ENCODE data around the gene SPRN.
"Not testable (repeated sequence)": the region's sequence is repeated elsewhere in the genome, so short reads cannot be mapped to it uniquely, and the experiment has no call there.

The SPRN gene

DNA sequence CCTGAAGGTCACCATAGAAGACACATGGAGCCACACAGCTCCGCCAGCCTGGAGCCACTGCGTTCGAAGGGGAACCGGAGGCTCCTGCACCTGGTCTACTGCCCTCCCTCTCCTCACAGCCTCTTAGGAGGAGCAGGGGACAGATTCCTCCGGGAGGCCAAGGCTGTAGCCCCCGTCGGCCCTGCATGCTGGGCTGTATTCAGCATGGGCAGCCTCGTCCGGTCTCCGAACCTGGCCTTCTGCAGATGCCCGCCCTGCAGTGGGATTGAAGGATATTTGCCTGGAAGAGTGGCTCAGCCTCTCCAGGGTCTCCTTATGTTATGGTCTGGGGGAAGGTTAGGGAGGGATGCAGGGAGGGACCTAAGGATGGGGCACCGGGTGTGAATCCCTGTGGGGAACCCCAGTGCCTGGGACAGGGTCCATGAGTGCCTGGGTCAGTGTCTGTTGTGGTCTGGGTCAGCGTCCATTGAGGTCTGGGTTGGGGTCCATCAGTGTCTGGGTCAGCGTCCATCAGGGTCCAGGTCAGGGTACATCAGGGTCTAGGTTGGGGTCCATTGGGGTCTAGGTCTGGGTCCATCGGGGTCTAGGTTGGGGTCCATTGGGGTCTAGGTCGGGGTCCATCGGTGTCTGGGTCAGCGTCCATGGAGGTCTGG lies 16.3 kb upstream of the SPRN start:
- no peak for DNase-seq (ENCODE audit: low read depth in 2 of 3, low spot score in 2 of 3)

DNA sequence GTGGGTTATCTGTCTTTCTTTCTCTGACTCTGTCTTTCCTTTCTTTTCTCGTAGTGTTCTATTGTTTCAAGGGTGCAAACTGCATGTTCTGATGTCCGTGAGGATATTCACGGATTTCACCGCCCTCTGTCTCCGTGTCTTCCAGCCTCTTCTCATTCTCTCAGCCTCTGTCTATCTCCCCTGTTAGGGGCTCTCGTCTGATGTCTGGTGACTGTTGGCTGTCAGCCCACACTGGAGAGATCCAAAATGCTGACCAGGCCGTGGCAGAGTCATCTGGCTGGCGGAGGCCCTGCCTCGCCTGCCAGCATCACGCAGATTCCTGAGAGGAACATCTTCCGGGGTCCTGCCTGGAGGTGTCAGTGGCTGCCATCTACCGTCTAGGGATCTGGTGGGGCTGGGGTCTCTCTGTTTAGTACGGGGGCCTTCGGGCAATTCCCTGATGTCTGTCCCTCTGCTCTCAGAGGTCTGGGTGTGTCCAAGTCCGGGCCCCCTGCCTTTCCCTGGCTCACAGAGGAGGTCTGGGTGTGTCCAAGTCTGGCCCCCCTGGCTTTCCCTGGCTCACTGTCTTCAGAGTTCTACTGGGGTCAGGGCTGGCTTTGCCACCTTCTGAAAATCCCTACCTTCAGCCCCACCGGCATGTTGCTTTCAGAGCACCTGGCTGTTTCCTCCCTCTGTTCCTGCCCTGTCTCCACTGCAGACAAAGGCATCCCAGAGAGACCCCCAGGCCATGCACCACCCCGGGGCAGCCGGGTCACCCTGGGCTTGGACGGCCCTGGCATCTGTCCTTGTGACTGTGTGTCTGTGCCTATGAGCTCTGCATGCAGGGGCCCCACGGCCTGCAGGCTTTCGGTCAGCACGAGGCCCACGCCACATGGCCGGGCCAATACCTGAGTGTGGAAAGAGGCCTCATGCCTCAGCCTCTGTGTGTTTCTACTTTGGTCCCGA lies 15.4 kb upstream of the SPRN start:
- no peak for DNase-seq (ENCODE audit: low read depth in 2 of 3, low spot score in 2 of 3)

DNA sequence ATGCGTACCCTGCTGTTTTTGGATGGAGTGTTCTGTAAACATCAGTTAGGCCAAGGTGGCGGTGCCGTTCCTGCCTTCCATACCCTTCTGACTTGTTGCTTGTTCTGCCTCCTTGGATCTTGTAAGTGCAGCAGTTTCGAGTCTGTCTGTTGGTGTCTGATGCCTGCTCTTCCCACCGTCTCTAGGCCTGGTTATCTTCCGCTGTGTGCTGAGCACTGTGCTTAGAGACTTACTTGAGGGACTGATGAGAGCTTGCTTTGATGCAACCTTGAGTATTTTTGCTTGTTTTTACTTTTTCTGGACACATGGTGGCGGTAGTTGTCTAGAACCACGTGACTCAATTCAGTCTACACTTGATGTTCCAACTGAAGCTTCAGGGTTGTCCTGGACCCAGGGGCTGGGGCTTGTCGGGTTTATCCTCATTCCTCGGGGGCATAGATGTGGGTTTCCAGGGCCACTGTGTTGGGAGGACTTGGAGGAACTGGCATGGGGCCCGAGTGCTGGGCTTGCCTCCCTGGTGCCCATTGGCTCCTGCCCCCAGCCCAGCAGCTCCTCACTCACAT lies 14.4 kb upstream of the SPRN start:
- DNase-seq (ENCODE audit: low read depth in 2 of 3, low spot score in 2 of 3) = no peak

DNA sequence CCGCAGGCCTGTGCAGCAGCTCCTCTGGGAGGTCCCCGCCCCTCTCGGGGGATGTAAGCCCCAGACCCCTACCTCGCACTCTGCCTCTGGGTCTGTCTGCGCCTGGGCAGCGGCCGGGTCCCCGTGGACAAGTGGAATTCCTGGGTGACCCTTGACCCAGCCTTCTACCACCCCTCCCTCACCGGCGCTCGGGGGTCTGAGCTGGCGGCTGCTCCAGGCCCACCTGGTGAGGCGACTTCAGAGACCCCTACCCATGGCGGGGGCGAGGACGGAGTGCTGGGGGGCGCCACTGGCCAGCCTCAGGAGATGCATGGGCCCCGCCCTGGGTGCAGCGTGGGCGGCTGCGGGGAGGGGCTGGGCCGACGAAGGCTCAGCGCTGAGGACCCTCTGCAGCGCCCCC lies 8.4 kb upstream of the SPRN start:
- not testable (repeated sequence) for DNase-seq (ENCODE audit: low read depth in 2 of 3, low spot score in 2 of 3)

DNA sequence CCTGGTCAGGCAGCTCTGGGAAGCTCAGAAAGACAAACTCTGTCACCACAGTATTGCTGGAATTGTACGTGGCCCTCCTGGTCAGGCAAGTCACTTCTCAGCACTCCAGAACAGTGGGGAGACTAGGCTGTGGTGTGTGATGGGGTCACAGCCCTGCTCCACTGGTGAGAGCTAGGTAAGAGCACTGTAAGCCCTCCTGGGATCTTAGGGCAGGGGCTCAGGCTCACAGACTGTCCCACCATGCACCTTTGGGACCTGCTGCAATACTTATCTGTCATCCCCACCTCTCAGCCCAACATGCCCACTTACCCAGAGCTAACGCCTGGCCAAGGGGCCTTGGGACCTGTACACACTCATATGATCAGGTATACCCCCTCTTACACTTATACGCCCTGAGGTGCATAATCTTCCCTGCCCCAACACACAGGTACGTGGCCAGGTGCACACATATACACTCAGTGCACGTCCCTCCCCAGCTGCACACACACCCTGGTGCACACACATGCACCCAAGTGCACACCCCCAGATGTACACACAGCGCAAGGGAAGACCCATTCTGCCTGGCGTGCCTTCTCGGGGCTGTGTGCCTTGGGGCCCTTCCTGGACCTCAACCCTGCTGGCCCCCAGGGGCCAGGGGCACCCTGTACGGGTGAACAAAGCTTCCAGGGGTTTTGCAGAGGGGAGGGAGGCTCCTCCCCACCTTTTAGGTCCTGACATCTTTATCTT lies 7.6 kb upstream of the SPRN start:
- DNase-seq (ENCODE audit: low read depth in 2 of 3, low spot score in 2 of 3) = not testable (repeated sequence)

DNA sequence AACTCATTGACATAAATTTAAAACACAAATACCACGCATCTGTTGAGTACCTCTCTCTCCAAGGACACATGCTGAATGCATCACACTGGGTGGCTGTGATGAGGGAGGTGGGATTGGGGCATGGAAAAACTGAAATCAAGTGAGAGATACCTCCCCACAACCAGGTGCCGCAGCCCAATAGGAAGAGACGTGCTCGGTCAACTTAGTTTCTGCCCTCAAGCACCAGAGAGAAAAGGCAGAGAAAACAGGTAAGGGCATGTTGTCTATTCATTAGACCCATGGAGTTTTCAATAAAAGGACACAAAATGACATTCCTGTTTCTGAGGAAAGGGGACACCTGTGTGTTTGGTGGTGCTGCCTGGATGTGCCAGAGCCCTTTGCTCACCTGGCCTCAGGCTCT lies 5.1 kb upstream of the SPRN start:
- DNase-seq (ENCODE audit: low read depth in 2 of 3, low spot score in 2 of 3) = not testable (repeated sequence)

DNA sequence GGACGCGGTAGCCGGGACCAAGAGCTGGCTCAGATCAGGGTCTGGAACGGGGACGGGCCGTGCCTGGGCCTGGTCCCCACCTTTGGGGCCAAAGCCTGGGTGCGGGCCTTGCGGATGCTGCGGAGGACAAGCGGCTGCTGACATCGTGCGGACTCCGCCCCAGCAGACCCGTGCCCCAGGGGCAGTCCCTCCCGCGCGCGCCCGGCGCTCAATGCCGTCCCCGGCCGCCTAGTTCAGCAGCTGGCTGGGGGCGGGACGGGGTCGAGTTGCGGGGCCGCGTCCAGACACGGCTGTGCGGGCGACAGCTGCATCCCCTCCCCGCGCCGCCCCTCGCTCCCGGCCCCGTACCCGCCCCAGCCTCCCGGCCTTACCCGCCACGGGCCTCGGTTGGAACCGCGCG lies 323 bp downstream of the SPRN start:
- not testable (repeated sequence) for DNase-seq (ENCODE audit: low read depth in 2 of 3, low spot score in 2 of 3)

DNA sequence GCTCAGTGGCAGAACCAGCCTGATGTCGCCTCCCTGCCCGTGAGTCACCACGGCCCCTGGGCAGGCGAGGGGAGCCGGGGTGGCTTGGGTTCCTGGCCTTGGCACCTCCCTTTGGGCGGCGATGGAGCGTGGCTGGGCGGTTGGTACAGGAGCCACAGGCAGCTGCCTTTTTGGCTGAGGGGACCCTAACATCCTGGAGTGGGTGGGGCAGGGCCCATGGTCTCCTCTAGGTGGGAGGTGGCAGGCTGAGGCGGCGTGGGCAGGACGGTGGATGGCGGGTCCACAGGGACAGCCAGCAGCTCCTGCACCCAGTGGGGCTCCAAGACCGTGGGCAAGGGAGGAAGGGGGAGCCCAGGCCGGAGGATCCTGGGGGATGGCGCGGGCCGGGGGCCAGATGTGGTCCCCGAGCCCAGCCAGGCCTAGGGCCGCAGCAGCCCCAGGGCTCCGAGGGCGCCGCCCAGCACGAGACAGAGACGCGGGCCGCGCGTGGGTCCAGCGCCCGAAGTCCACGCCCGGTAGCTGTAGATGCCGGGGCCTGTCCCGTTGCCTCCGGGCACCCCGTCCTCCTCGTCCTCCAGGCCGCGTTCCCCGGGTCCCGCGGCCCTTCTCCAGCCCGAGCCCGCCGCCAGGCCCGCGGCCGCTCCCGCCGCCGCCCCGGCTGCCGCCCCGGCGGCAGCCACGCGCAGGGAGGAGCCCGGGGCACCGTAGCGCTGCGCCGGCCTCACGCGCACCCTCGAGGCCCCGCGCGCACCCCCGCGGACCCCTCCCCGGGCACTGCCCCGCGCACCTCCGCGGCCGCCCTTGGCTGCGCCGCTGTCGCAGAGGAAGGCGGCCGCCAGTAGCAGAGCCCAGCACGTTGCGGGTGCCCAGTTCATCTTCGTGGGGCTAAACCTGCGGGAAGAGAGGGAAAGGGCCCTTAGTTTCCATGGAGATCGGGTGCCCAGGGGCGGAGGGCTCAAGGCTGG lies 1.3 kb downstream of the SPRN start:
- DNase-seq (ENCODE audit: low read depth in 2 of 3, low spot score in 2 of 3) = no peak

DNA sequence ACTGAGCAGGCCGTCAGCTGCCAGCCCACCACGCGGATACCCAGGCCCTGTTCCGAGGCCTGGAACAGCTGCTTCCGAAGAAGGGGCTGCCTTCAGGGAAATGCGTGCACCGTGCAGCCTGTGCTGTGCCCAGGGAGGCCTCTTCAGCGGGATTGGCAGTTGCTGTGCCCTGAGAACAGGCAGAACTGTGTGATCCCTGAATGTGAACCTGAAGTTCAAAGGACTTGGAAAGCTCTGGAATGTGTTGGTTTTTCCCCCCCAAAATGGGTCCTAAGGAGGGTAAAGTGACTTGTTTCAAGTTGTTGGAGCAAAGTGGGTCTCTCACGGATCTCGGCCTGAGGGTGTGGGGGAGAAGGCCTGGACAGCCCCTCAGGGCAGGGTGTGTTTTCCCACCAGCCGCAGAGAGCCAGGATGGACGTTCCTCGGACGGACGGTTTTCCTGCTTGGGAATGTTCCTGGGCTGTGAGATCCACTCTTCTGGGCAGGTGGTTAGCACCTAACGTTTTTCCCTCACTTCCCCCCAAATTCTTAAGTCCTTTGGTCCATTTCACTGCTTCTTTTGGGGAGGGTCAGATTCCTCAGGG lies 2.1 kb downstream of the SPRN start:
- DNase-seq (ENCODE audit: low read depth in 2 of 3, low spot score in 2 of 3) = no peak

DNA sequence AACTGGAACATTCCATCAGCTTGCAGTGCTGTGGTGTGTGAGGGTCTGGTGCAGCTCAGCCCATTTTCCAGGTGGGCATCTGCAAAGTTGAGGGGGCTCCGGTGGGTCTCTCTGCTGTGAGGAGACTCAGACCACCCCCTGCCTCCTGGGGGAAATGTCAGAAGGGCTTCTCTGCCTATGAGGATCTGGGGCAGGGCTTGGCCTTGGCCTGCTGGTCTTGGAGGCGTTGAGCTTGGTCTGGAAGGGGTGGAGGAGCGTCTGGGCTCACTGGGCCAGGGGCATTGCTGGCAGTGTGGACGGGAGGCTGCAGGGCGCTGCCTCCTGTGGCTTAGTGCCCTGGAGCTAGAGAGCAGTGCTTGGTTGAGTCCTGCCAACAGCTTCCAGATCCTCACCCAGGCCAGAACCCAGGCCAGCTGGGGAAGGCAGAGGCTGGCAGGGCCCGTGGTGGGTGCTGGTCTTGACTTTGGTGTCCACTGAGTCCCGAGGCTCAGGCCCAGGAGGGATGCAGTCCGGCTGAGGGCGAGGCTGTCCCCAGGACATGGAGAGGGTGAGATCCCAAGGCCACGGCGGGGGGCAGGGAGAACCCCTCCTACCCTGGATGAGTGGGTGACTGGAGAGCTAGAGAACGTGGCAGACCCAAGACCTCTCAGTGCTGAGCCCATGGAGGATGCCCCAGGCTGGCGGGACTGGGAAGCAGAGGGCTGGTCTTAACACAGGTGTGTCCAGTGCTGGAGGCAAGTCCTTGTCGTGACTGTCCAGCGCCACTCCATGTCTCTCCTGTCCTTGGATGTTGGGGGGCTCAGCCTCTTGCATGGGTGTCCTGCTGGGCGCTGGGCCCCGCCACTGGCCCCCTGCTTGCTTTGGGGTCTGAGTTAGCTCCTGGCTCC lies 2.8 kb downstream of the SPRN start:
- DNase-seq (ENCODE audit: low read depth in 2 of 3, low spot score in 2 of 3) = no peak

DNA sequence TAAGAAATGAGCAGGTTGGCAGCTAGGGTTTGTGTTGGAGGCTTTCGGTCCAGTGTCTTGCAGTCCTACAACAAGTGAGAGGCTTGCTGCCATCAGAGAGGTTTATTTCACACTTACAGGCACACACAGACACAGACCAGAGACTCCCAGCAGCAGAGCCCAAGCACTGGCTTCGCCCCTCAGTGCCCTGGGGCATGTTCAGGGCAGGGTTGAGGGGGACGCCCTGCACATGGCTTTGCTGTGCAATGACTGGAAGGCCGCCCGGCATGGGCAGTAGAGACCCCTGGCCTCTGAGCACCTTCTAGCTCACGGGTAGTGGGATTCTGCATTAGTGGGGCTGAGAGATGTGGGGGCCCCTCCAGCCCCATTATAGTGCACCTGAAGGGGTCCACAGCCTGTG lies 3.8 kb downstream of the SPRN start:
- no peak for DNase-seq (ENCODE audit: low read depth in 2 of 3, low spot score in 2 of 3)

DNA sequence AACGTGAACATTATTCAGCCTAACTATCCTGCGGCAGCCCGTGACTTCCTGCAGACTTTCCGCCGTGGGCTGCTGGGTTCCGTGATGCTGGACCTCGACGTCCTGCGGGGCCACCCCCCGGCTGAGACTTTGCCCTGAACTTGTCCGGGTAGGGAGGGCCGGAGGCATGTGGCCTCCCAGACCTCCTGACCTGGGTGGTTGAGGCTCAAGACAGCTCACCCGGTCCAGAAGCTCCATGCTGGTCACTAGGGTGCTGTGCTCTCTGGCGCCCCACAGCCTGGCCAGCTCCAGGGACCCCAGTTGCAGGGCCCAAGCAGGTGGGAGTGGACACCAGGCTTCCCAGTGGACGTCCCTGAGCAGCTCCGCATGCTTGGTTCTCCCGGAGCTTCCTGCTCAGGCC lies 4.4 kb downstream of the SPRN start:
- no peak for DNase-seq (ENCODE audit: low read depth in 2 of 3, low spot score in 2 of 3)

DNA sequence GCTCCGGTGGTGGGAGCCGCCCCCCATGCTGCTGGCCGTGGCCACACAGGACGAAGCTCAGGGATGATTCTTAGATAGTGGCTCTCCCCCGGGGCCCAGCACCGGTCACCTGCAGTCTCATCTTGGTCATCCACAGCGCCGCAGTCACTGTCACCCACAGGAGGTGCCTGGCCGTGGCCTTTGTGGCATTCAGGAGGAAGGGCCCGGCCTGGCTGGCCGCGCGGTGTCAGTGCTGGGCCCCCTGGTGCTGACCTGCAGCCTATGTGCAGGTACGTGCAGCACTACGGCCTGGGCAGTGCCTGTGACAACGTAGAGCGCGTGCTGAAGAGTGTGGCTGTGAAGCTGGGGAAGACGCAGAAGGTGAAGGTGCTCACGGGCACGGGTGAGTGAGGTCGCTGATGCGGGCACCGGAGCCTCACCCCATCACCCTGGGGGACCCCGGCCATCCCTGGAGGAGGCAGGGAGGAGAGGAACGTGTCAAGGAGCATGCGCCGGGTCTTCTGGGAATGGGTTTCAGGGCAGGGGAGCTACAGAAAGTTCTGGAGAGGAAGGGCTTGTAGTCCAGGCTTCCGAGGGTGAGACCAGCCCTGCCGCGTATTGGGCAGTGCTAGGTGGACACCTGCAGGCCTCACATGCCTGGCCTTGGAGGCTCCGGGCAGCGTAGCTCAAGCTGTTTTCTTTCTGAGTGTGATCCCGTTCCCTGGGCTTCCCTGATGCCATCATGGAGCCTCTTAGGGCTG lies 5.0 kb downstream of the SPRN start:
- no peak for DNase-seq (ENCODE audit: low read depth in 2 of 3, low spot score in 2 of 3)

DNA sequence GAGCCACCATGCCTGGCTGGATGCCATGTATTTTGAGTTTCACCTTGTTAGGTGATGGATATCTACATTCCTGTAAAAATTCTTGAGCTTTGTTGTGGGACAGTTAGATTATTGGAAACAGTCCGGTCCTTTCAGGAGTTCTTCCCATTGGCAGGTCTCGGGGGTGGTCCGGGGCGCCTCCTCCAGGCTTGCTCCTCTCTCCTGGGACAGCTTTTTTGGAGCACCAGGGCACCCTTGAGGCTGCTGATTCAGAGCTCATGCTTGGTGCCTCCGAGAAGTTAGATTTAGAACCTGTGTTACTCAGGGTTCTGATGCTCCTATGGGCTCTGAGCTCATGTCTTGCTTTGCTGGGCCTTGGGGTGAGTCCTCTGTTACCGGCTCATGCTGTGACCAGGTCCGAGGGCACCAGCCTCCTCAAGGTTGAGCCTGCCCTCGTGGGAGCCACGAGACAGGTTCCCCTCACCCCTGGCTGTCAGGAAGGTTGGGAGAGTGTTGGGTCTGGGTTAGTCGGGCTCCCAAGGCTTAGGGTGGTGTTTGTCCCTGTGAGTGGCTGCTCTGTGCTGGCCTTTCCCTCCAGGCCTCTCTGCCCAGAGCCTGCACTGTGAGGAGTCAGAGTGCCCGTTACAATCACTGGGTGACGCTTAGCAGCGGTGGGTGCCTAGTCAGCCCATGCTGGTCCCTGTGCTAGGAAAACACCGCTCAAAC lies 6.0 kb downstream of the SPRN start:
- DNase-seq (ENCODE audit: low read depth in 2 of 3, low spot score in 2 of 3) = no peak

DNA sequence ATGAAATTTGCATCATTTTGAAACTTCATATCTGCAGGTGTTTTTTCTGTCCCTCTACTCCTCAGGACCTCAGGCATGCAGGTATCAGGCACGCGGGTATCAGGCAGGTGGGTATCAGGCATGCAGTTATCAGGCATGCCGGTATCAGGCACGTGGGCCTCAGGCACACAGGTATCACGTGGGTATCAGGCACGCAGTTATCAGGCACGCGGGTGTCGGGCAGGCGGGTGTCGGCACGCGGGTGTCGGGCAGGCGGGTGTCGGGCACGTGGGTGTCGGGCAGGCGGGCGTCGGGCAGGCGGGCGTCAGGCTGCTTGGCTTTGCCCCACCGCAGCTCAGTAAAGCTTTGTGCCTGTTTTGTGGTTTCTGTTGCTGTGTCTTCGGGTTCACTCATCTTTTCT lies 8.7 kb downstream of the SPRN start:
- no peak for DNase-seq (ENCODE audit: low read depth in 2 of 3, low spot score in 2 of 3)

DNA sequence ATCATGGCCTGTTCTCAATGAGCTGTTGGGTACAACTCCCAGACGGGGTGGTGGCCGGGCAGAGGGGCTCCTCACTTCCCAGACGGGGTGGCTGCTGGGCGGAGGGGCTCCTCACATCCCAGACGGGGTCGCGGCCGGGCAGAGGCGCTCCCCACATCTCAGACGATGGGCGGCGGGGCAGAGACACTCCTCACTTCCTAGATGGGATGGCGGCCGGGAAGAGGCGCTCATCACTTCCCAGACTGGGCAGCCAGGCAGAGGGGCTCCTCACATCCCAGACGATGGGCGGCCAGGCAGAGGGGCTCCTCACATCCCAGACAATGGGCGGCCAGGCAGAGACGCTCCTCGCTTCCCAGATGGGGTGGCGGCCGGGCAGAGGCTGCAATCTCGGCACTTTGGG lies 10.0 kb downstream of the SPRN start:
- DNase-seq (ENCODE audit: low read depth in 2 of 3, low spot score in 2 of 3) = not testable (repeated sequence)

DNA sequence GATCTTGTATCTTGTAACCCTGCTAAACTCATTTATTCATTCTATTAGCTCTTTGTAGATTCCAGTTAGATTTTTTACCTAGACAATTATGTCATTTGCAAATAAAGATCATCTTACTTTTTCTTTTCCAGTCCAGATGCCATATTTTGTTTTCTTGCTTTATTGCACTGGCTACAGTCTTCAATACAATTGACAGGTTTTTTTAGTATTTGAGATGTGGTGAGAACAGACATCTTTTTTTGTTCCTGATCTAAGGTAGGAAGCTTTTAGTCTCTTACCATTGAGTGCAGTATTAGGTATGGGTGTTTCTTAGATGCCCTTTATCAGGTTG lies 12.1 kb downstream of the SPRN start:
- DNase-seq (ENCODE audit: low read depth in 2 of 3, low spot score in 2 of 3) = no peak
